Suppressor macrophage (primary cell): ENCODE results near the gene DDAH1.
"Not testable (repeated sequence)": the region's sequence is repeated elsewhere in the genome, so short reads cannot be mapped to it uniquely, and the experiment has no call there.

Experiments used
- DNase-seq, 4 experiments: peaks; one replicate each; pipeline ENCODE4 v3.0.0-alpha.2; 2020 to 2022
- total RNA-seq, 17 experiments: gene quantifications; one replicate each; lab custom pipeline; 2026; ENCODE audit warnings: mixed read lengths in 6 of 17, inconsistent platforms in 3 of 17; lab: John Stamatoyannopoulos, UW

The DDAH1 gene
- total RNA-seq = 0.21 to 3.1 (median 0.91) reads per million in 17 experiments

DNA sequence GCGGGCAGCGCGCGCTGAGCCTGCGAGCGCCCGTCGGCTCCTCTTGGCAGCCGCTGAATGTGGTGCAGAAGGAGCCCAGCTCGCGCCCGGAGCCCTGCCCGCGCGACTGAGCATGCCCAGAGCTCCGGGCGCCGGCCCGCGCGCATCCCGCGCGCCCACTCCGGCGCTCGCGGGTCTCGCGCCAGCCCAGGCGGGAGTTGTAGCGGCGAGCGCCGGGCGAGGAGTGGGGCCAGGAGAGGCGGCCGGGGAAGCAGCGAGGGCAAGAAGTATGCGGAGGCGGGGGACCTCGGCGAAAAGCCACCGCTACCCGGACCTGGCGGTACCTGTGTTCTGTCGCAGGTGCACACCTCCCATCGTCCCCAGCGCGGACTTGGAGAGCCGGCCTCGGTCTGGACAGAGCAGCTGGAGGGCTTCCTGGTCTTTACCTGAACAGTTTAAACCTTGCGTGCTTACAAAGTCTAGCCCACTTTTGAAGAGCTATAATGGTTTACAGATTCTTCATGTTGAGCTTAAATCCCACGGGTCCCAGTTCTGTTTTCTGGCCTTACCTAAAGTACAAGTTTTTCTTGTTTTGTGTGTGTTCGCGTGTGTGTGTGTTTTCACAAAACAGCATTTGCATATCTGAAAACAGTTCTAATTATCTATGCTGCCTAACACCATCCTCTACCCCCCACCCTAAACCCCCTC, at the start of gene DDAH1:
TSS of gene DDAH1 (minus strand) at position 61 of the 687 bp plus-strand sequence. CDS start 114 bp downstream, outside the sequence.
- peak in 3 of 4 experiments; percentile 24 to 57 (median 45) for DNase-seq

DNA sequence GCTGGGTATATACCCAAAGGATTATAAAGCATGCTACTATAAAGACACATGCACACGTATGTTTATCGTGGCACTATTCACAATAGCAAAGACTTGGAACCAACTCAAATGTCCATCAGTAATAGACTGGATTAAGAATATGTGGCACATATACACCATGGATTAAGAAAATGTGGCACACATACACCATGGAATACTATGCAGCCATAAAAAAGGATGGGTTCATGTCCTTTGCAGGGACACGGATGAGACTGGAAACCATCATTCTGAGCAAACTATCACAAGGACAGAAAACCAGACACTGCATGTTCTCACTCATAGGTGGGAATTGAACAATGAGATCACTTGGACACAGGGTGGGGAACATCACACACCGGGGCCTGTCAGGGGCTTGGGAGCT, 49.0 kb upstream of the DDAH1 start:
- DNase-seq = not testable (repeated sequence)

DNA sequence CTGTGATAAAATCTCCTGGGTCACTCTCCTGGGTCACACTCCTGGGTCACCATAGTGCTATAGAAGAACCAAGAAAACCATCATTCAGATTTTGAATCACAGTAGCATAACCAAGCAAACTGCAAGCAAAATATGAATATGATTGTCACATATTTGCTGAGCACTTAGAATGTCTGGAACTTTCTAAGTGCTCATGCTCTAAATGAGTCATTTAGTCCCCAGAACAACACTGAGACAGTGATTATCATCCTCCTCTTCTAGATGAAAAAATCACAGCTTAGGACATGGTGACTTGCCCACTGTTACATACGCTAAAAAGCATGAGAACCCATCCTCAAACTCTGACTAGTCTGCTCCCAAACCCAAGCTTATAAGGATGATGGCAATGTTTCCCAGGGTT, 39.5 kb upstream of the DDAH1 start:
- DNase-seq = no peak

DNA sequence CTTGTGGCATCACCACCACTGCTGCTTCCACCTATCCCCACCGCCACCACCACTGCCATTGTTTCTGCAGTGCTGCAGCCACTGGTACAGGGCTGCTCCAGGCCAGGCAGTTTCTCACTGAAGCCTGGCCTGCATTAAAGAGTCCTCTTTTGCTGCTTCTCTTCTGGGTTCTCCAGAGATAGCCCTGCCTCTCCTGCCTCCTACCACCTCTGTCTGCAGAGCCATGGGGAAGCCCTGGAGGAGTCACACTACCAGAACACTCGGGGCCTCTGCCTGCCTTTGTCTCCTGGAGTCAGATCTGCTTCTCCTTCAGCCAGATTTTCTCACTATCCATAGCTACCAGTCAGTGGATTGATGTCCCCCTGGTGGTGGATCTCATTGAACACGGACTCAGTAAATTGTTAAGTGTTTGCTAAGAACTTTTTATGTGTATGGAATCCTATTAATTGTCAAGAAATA, 37.7 kb upstream of the DDAH1 start:
- peak; percentile 14 to 44 (median 38) for DNase-seq

DNA sequence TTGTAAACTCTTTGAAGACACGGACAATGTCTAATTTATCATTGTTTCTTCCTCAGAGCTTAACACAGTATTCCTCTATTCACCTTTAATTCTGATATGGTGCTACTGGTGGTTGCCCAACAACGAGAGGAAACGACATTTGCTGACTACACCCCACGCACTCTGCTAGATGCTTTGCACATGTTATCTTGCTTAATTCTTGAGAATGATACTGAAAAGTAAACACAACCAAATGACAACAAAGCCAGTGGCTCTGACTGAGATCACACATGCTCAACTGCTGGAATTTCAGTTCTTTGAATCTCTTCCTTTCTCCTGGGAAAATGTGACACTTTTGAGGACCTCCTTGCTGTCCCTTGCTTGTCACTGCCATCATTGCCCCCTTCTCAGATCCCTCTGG, 37.2 kb upstream of the DDAH1 start:
- peak in 2 of 4 experiments; percentile 1 to 19 for DNase-seq

DNA sequence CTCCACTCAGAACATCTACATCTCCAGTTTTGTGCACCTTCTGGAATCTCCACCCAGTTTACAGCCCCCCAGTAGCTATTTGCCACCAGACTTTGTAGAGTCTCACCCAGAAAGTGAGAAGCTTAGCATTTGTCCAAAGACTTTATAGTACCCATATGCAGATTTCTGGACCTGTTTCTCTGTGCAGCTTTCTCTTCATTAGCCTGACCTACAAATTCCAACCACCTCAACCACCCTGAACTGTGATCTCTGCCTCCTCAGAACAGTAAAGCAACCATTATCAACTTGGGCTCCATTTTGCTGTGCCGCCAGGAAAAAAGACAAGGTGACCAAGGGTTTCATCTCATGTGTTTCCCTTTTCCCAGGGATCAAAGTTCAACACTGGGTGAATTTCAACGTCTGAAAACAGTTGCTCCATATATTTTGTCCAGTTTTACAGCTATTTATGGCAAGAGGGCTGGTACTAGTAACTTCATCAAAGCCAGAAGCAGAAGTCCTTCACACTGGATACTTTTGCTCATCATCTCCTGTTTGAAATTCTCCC, 36.5 kb upstream of the DDAH1 start:
- DNase-seq = no peak

DNA sequence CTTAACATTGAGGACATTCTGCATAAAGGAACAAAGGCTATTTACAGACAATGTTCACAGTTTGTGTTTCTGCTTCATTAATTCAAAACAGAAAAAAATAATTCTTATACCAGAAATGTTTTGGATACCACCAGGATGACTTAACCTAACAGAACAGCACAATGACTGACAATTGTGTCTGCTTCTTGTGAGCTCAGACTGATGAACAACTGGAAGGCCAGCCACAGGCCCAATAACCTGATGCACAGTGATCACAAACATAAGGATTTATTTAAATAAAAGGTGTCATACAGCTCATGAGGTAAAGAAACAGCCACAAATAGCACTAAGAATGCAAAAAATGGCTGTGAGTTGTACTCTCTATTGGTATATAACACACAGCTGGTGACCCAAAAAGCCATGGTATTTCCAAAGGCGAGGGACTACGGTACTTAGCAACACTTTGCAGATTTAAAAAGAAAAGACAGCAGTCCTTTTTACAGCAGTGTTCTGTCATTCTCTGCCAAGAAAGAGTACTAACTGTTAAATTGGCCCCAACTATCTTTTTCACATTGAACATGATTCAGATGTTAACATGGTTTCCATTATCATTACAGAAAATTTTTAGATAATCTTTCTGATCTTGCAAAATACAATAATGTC, 32.1 kb upstream of the DDAH1 start:
- DNase-seq = no peak

DNA sequence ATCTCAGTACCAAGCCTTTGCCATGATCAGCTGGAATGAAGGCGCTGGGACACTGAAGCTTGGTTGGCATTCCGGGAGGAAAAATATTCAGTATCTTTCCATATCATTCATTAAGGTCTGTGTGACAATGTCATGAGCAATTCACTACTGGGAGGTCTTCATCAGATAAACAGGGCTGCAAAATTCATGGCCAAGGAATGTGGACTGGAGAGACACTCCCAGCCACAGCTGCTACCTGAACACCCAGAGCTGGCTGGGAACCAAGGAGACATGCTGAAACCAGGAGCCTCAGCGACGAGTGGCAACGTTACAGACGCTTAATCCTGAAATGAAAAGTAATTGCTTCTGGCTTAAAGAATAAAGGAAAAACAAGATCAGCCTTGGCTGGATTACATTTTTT, 30.6 kb upstream of the DDAH1 start:
- no peak for DNase-seq

DNA sequence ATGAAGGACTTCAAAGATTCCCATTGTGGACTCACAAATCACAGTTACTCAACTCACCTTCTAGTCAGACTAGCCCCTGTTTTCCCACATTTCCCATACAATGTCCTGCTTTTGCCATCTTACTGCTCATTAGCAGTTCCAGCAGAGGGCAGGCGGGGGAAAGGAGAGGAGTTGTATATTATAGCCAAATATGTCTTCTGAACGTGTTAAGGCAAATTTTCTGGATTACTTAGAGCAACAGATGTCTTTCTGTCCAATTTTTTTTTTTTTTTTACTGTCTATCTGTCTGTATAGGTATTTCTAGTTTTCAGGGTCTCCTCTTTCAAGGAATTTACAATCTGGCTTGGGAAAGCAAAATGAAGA, 29.9 kb upstream of the DDAH1 start:
- DNase-seq = no peak

DNA sequence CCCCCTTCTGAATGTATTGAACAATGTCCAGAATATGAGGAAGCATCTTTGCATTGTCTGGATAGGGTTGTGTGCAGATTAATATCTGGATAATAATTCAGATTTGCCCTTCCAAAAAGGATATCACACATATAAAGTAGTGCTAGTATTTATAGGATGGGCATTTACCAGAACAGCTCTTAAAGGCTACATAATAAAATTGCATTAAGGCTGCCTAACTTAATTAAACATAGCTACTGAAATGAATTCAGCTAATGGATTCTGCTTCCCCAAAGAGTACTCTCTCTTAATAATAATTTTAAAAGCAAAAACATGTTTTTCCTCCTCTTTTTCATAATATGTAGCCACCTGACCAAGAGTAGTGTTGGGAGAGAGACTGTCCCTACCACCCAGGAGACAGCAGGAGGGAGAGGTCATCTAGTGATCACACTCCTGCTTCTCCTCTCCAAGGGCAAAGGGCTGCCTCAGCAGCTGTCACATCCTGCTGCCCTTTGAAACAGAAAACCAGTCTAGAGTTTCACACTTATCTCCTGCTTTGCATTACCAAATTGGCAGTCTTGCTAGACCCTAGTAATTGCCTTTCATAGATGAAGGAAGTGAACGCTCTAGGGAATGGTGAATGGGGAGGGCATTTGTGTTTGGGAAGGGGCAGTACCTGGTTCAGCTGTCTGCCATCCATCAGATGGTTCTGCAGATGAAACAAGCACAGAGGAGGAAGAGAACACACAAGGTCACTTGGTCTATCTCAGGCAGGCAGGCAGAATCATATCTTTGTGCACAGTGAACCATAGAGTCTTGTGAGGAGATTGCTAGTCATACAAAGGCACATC, 29.3 kb upstream of the DDAH1 start:
- DNase-seq = no peak

DNA sequence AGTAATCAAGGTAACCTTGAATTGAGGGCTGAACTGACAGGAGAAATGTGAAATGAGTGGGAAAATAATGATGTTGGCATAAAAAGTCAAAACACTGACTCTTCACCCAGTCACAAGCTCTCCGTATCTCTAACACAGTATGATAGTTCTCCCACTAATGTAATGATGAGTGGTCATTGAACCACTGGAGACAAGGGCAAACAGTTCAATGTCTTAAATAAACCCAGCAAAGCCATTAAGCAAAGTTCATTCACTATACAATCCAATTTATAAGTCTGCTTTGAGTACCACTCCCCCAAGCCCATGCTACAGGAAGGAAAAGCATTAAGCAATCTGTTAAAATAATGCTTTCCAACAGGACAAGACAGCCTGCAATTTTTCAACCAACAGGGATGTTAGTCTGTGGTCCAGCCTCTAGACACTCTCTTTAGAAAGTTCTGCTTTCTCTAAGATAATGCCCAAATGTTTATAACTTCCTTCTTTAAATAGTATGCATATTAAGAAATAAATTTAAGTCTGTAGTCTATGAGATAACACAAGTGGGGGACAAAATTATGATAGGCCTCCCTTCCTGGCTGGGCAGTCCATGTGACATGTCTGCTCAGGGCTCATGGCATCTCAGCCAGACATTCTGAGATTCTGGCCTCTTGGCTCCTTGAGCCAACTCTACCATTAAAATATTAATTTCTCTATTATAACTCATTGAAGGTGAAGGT, 25.5 kb upstream of the DDAH1 start:
- no peak for DNase-seq

DNA sequence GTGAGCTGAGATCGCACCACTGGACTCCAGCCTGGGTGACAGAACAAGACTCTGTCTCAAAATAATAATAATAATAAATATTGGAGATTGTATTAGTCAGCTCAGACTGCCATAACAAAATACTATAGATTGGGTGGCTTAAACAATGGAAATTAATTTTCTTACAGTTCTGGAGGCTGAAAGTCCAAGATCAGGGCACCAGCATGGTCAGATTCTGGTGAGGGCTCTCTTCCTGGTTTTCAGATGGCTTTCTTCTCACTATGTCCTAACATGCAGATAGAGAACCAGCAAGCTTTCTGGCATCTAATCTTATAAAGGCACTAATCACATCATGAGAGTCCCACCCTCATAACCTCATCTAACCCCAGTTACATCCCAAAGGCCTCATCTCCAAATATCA, 23.2 kb upstream of the DDAH1 start:
- DNase-seq = no peak

DNA sequence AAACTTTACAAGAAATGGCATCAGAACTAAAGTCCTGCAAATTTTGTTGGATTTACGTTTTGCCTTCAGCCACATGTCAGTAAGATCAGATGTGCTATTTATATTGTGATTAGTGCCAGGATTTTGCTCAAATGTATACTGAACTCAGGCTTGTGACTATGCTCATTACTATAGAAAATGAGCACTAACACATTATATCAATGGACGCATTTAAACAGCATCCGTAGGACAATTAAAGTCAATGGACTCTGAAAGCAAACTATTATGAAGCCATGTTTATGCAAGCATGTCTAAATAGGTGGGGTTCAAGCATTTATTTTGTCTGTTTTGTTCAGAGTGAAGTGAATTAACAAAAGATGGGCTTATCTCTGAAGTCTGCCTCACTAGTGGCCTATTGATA, 20.6 kb upstream of the DDAH1 start:
- DNase-seq = no peak

DNA sequence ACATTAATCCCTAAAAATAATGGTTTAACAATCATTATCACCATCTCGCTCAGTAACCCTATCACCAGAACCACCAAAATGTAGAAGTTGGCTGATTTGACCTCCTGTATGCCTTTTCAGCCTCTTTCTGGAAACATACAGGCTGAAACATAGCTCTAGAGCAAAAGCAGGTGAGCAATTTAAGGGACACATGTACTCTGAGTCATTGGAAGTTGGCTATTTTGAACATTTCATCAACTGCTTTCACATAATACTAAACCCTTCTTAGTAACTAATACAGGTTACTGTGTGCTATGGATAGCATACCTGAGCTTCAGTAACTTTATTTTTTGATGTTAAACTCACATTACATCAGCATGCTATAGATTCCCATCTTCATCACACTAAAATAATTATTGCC, 19.8 kb upstream of the DDAH1 start:
- DNase-seq = no peak

DNA sequence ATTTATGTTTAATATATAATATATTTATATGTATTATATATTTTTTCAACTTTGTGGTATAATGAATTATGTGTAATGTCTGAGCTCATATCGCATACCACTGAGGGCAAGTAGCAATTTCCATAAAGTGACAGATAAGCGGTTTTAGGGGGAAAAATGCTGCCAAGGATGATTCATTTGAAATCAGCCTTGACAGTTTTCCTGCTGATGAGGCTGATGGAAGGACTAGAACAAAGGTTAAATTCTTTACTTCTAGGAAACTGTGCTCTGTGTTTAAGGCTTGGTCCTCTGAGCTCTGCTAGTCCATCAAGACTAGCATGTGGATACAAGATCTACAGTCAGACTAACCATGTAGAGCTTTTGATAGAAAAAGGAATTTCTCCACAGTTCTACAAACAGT, 19.3 kb upstream of the DDAH1 start:
- DNase-seq = no peak

DNA sequence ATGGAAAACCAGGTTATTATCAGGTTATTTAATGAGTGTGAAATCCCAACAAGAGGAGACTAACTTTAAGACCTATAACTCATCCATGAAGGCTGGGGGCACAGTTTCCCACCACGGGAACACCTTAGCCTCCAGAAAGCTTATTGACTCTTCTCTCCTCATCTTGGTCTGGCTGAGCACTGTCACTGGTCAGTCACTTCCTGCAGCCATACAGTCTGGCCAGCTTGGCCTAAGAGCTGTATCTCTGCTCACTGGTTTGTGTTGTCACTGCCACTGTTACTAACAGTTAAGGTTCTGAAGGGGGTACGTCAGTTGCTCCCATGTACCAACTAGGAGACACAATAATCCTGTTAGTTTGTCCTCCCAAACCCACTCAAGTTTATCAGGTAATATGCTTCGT, 16.7 kb upstream of the DDAH1 start:
- DNase-seq = no peak

DNA sequence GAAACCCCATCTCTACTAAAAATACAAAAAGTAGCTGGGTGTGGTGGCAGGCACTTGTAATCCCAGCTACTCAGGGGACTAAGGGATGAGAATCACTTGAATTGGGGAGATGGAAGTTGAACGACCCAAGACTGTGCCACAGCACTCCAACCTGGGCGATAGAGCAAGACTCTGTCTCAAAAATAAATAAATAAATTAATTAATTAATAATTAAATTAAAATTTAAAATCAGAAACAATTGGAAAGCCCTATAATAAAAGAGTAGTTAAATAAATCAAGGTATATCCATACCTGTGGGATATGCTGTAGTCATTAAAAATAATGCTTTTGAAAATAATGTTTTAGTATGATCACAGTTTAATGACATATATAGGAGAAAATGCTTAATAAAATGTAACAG, 15.6 kb upstream of the DDAH1 start:
- no peak for DNase-seq

DNA sequence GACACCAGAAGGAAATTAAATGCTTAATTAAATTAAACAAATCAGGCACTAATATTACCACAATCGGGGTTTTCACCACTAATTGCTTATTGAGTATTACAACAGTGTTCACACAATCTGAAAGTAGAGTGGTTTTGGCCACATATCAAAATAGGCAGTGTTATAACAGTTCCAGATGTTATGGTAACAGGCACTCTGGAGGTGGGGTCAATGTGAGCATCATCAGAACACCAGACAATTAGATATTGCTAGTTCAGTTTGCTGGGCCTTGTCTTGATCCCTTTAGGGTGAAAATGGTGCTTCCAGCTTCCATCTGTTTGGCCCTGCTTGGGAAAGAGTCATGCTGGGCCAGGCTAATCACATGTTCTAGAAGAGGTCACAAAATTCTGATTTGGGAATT, 14.5 kb upstream of the DDAH1 start:
- no peak for DNase-seq

DNA sequence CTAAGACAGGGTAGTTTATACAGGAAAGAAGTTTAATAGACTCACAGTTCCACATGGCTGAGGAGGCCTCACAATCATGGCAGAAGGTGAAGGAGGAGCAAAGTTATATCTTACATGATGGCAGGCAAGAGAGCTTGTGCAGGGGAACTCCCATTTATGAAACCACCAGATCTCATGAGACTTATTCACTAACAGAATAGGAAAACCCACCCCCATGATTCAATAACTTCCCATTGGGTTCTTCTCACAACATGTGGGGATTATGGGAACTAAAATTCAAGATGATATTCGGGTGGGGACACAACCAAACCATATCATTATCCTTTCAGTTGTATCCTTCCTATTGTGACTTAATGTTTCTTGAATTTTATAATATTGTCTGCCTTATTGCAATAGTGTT, 13.4 kb upstream of the DDAH1 start:
- peak in 3 of 4 experiments; percentile 5 to 31 (median 17) for DNase-seq

DNA sequence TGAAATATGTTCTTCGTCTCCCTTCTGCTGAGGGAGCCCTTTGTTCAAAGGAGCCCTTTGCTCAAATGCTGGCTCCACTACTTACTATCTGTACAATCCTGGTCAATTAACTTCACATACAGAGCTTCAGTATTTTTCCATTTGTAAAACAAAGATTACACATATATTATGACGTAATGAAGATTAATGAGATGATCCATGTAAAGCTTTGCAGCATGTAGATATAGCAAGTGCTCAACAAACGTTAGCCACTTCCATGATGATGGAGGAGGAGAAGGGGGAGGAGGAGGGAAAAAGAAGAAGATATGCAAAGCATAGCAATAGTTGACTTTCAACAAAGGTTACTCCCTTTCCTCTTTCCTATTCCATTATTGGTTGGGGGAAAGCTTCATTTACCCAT, 10.1 kb upstream of the DDAH1 start:
- DNase-seq = no peak

DNA sequence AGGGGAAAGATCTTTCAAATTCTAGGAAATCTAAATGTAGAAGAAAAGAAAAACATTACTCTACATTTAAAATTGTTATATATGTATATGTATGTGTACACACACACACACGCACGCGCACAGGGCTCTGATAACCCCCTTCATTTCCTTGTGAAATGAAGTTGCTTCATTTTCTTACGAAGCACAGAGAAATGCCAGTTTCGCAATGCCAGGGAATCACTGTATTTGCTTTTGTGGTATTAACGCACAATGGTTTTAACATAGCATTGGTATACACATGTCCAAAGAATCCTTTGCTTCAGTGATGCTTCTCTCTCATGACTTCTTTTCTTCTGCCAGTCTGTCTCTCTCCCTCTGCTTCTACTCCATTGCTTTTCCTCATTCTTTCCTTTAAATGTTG, 8.4 kb upstream of the DDAH1 start:
- DNase-seq = peak in 2 of 4 experiments; percentile 3 to 25

DNA sequence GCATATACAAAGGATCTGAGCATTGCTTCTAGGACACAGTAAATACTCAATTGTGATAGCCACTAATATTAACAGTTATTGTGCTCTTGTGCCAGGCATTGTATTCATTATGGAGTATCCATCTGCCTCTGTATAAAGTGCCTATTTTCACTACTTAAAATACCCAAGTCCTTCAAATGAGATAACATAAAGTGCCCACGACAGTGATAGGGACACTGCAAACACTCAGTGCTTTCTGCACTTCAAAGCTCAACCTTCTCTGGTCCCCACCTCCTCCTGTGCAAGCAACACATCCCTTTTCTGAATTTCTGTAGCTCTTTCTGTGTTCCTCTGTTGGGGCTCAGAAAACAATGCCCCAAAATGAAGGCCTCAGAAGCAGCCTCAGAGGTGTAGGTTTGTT, 6.6 kb upstream of the DDAH1 start:
- no peak for DNase-seq

DNA sequence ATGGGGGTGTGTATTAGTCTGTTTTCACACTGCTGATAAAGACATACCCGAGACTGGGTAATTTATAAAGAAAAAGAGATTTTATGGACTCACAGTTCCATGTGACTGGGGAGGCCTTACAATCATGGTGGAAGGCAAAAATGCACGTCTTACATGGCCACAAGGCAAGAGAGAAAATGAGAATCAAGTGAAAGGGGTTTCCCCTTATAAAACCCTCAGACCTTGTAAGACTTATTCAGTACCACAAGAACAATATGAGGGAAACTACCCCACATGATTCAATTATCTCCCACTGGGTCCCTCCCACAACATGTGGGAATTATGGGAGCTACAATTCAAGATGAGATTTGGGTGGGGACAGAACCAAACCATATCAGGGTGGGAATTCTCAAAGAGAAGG, 5.2 kb upstream of the DDAH1 start:
- DNase-seq = not testable (repeated sequence)
